NOMO-1 treated with dmso at 0.1 percent for 144 hours (cell line): ENCODE results near the gene AHCYL2.

ENCODE experiments used
- DNase-seq: peaks from one replicate; lab custom pipeline; 2025; ENCODE audit not compliant: unreplicated experiment; lab: John Stamatoyannopoulos, UW

Gene AHCYL2

GRCh38 chr7:129224251-129225205 lies at the start of gene AHCYL2:
TSS of gene AHCYL2 (plus strand) at chr7:129225030.
- DNase-seq: peak; percentile 95

GRCh38 chr7:129176916-129177710 lies 47.7 kb upstream of the AHCYL2 start:
- DNase-seq: no peak

- DNase-seq: no peak
Measured at GRCh38 chr7:129184981-129185670, 39.7 kb upstream of the AHCYL2 start.

GRCh38 chr7:129186749-129187260 lies 38.0 kb upstream of the AHCYL2 start:
- no peak for DNase-seq

GRCh38 chr7:129187681-129188371 lies 37.0 kb upstream of the AHCYL2 start:
- DNase-seq: no peak

GRCh38 chr7:129188372-129188891 lies 36.4 kb upstream of the AHCYL2 start, which contains the start of gene SMO:
TSS of gene SMO (plus strand) at chr7:129188633. CDS start at chr7:129189152, 519 bp downstream.
- DNase-seq: no peak

- DNase-seq: no peak
Measured at GRCh38 chr7:129188892-129189660, 35.8 kb upstream of the AHCYL2 start.

- DNase-seq: no peak
Measured at GRCh38 chr7:129189661-129190310, 35.0 kb upstream of the AHCYL2 start.

GRCh38 chr7:129191272-129191671 lies 33.6 kb upstream of the AHCYL2 start:
- DNase-seq: no peak

GRCh38 chr7:129193892-129194291 lies 30.9 kb upstream of the AHCYL2 start:
- DNase-seq: no peak

- DNase-seq: no peak
Measured at GRCh38 chr7:129197771-129198170, 27.1 kb upstream of the AHCYL2 start.

- DNase-seq: no peak
Measured at GRCh38 chr7:129199406-129199805, 25.4 kb upstream of the AHCYL2 start.

- DNase-seq: no peak
Measured at GRCh38 chr7:129202058-129202777, 22.6 kb upstream of the AHCYL2 start.

- no peak for DNase-seq
Measured at GRCh38 chr7:129203050-129203741, 21.6 kb upstream of the AHCYL2 start.

- no peak for DNase-seq
Measured at GRCh38 chr7:129205126-129205818, 19.6 kb upstream of the AHCYL2 start.

- no peak for DNase-seq
Measured at GRCh38 chr7:129205987-129206785, 18.6 kb upstream of the AHCYL2 start.
